Gastrocnemius medialis (tissue), 4 donors: ENCODE measurements around the gene USH2A.

Source experiments
- POLR2A ChIP-seq, 2 donors: fragments of 450-650 bp; IDR thresholded peaks; one replicate each; pipeline ENCODE4 v1.6.1; 2017; ENCODE audit warnings: antibody characterized with exemption in 2 of 2, mild to moderate bottlenecking in 2 of 2, moderate library complexity in 2 of 2
- TF ChIP-seq, protein P1 (sequence below), 5 experiments: fragments of 450-650 bp in 3 of 5; fragments of 200-600 bp in 2 of 5; sonication (generic) in 2 of 5; IDR thresholded peaks in 4 of 5; conservative IDR thresholded peaks in 1 of 5; 1 replicate in 4 of 5; 2 replicates in 1 of 5; pipeline ENCODE4 v1.5.1; 2016 to 2019; ENCODE audit warnings: antibody characterized with exemption in 5 of 5, mild to moderate bottlenecking in 3 of 5, moderate library complexity in 3 of 5

DNA sequence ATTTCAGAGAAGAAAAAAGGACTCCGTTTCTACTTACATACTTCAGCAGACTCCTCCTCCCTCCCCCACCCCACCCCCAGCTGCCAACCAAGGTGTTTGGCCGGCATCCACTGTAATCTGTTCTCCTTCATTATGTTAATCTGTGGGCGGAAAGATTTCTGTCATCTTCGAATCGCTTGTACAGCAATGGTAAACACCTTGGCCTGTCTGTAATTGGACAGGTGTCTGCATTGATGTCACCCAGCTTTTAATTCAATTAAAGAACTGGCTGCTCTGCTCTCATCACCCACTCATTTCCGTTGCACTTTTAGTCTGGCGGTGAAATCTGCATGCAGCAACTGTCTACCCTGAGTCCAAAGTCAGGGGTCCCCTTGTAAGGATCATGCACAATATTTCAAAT, 368.6 kb downstream of the USH2A start:
- no peak for TF ChIP-seq POLR2A (IDR thresholded peaks at IDR 0.05)
- TF ChIP-seq, protein P1, sequence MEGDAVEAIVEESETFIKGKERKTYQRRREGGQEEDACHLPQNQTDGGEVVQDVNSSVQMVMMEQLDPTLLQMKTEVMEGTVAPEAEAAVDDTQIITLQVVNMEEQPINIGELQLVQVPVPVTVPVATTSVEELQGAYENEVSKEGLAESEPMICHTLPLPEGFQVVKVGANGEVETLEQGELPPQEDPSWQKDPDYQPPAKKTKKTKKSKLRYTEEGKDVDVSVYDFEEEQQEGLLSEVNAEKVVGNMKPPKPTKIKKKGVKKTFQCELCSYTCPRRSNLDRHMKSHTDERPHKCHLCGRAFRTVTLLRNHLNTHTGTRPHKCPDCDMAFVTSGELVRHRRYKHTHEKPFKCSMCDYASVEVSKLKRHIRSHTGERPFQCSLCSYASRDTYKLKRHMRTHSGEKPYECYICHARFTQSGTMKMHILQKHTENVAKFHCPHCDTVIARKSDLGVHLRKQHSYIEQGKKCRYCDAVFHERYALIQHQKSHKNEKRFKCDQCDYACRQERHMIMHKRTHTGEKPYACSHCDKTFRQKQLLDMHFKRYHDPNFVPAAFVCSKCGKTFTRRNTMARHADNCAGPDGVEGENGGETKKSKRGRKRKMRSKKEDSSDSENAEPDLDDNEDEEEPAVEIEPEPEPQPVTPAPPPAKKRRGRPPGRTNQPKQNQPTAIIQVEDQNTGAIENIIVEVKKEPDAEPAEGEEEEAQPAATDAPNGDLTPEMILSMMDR (IDR thresholded peaks at IDR 0.05 in 4 of 5, conservative IDR thresholded peaks at IDR 0.05 in 1 of 5), result no peak
